GM23248 (cell line): Measurements from ENCODE around the gene HERPUD1.
"Not testable (repeated sequence)": the region's sequence is repeated elsewhere in the genome, so short reads cannot be mapped to it uniquely, and the experiment has no call there.

Experiments used
- EZH2 ChIP-seq: fragments of 200-600 bp; sonication (generic); IDR thresholded peaks from 2 replicates; pipeline ENCODE4 v1.6.1; 2018; ENCODE audit warnings: antibody characterized with exemption, mild to moderate bottlenecking; ENCODE audit not compliant: insufficient read depth, poor library complexity, severe bottlenecking
- EZH2phosphoT487 ChIP-seq: fragments of 200-600 bp; sonication (generic); IDR thresholded peaks from 2 replicates; pipeline ENCODE4 v1.6.1; 2018; ENCODE audit warnings: antibody characterized with exemption, moderate library complexity, mild to moderate bottlenecking, low read depth; ENCODE audit not compliant: insufficient read depth

- TF ChIP-seq EZH2phosphoT487, EZH2: not testable (repeated sequence)
Measured at GRCh38 chr16:56986908-56987307, 55.0 kb downstream of the HERPUD1 start.
